ENCODE measurements around the gene TENM4. TPM values are rescaled to one million over a fixed set of nuclear protein-coding genes. Genes with fewer than 3 reads are reported as not detected.

Gene TENM4
- total and polyA plus RNA-seq, 2 of the 8 experiments (the other 6 are each of a cell fraction or from before 2014, with no cell fraction given): 3.5 to 7.2 TPM

GRCh38 chr11:79396674-79397073, 44.2 kb downstream of the TENM4 start:
- 98% methylated on average over 4 of the region's 4 CpGs; no CpG with 5 or more reads in 1 of the 2 experiments for WGBS, 2 experiments (ENCODE audit: extremely low coverage in 1 of 2, insufficient coverage in 1 of 2, insufficient read length in 1 of 2, insufficient replicate concordance in 2 of 2, low coverage in 1 of 2, low lambda C conversion rate in 2 of 2, missing lambda C conversion rate in 1 of 2)
- Histone ChIP-seq H4K91ac (replicated peaks; ENCODE audit: insufficient read length, low read length) (no peak overlapping the region), H2BK12ac (ENCODE audit: low read depth, low read length) (no peak overlapping the region), H3K4me3 (ENCODE audit: extremely low read depth in 1 of 4, insufficient read depth in 2 of 4, low read depth in 3 of 4, low read length in 4 of 4) (no peak overlapping the region), H4K8ac (ENCODE audit: extremely low read depth, insufficient read depth, low read length) (no peak overlapping the region), H3K23me2 (ENCODE audit: low read depth, low read length) (no peaks in the 10 kb centered on the region), H3K27me3 (replicated peaks in 1 of 4; ENCODE audit: control insufficient read depth in 3 of 4, extremely low read depth in 1 of 4, insufficient read depth in 3 of 4, low read length in 3 of 4) (no peaks in the 10 kb centered on the region), H3K14ac (ENCODE audit: insufficient read length) (no peak overlapping the region), H3K56ac (replicated peaks; ENCODE audit: insufficient read length, low read depth, low read length) (no peak overlapping the region), H3K79me1 (ENCODE audit: low read depth, low read length) (no peaks in the 10 kb centered on the region), H2BK20ac (ENCODE audit: low read length) (no peak overlapping the region), H3K79me2 (ENCODE audit: control insufficient read depth in 1 of 2, insufficient read depth in 2 of 2, low read length in 2 of 2) (no peaks in the 10 kb centered on the region), H3K18ac (ENCODE audit: extremely low read depth, low read length) (no peak overlapping the region), H2AK5ac (ENCODE audit: low read depth, low read length) (no peak overlapping the region), H3K9ac (replicated peaks in 1 of 4; ENCODE audit: extremely low read depth in 1 of 4, low read depth in 3 of 4, low read length in 3 of 4) (no peak overlapping the region), H3K4me2 (ENCODE audit: insufficient read depth in 1 of 2, low read depth in 2 of 2, low read length in 2 of 2) (no peak overlapping the region), H4K20me1 (replicated peaks in 1 of 2; ENCODE audit: control insufficient read depth in 1 of 2, insufficient read depth in 2 of 2, low read length in 2 of 2) (no peaks in the 10 kb centered on the region), H3K9me3 (ENCODE audit: insufficient read depth in 2 of 2, low read depth in 1 of 2, low read length in 1 of 2) (no peaks in the 10 kb centered on the region), H3K4ac (replicated peaks; ENCODE audit: insufficient read length, low read depth, low read length) (no peak overlapping the region), H4K5ac (ENCODE audit: insufficient read length, low read depth, low read length) (no peak overlapping the region), H3K27ac (ENCODE audit: low read depth, low read length) (no peak overlapping the region), H2BK5ac (ENCODE audit: low read depth, low read length) (no peak overlapping the region), H3K4me1 (replicated peaks in 1 of 4; ENCODE audit: control insufficient read depth in 3 of 4, insufficient read depth in 4 of 4, low read length in 3 of 4) (peaks cover 0 to 12% (median 6%) of the 10 kb centered on the region in 4 experiments; a peak in 5 of 7 replicates), H2BK120ac (replicated peaks; ENCODE audit: low read depth, low read length) (no peak overlapping the region), H3K23ac (ENCODE audit: insufficient read length) (no peak overlapping the region), H3K36me3 (ENCODE audit: control insufficient read depth in 2 of 4, insufficient read depth in 4 of 4, low read length in 3 of 4) (no peaks in the 10 kb centered on the region), H2AFZ (ENCODE audit: low read length) (no peak overlapping the region), H2BK15ac (ENCODE audit: low read length) (no peak overlapping the region)
- POLR2A ChIA-PET (ENCODE audit: partially characterized antibody): no interaction called here
- DNase-seq (ENCODE audit: low read depth in 1 of 2, low spot score in 2 of 2) (no peak), FAIRE-seq (no peak)
- CTCF ChIA-PET (ENCODE audit: partially characterized antibody): interaction anchor here (0.9 to 3.1 kb wide), 6 partner anchors 35 to 161 kb away, joined by 3 to 16 read pairs (median 5); partner anchors contain the start of gene TENM4
- no peak for TF ChIP-seq USF2 (IDR thresholded peaks at IDR 0.05; ENCODE audit: low read length)
- TF ChIP-seq EP300 (IDR thresholded peaks at IDR 0.05; ENCODE audit: borderline replicate concordance in 1 of 2, low read depth in 2 of 2, low read length in 2 of 2): no peak
- no peak for TF ChIP-seq RNF2 (IDR thresholded peaks at IDR 0.05; ENCODE audit: borderline replicate concordance, low read depth, low read length, missing control alignments, poor library complexity, severe bottlenecking)
- TF ChIP-seq EGR1 (IDR thresholded peaks at IDR 0.05; ENCODE audit: borderline replicate concordance, low read depth, low read length): no peak
- no peak for TF ChIP-seq NANOG (IDR thresholded peaks at IDR 0.05; ENCODE audit: insufficient read depth, low read depth, low read length, poor library complexity, severe bottlenecking)
- no peak for TF ChIP-seq CEBPB (IDR thresholded peaks at IDR 0.05; ENCODE audit: low read depth, low read length)
- TF ChIP-seq GABPA (IDR thresholded peaks at IDR 0.05; ENCODE audit: borderline replicate concordance, insufficient read depth, low read length): no peak
- TF ChIP-seq CBX5 (IDR thresholded peaks at IDR 0.05; ENCODE audit: low read depth, low read length): no peak
- no peak for TF ChIP-seq EZH2 (IDR thresholded peaks at IDR 0.05; ENCODE audit: low read depth, low read length, severe bottlenecking)
- TF ChIP-seq JUND (IDR thresholded peaks at IDR 0.05; ENCODE audit: low read length): no peak
- no peak for TF ChIP-seq SP2 (IDR thresholded peaks at IDR 0.05; ENCODE audit: low read length)
